ENCODE results near the gene EPAS1. TPM values are rescaled to one million over a fixed set of nuclear protein-coding genes. Genes with fewer than 3 reads are reported as not detected.
A peak's percentile ranks its signal among the peaks of the same experiment; 100 is the strongest.

Gene EPAS1
- polyA plus RNA-seq, 2 of the 4 experiments (the other 2 are of a cell fraction): 128 to 143 TPM

DNA sequence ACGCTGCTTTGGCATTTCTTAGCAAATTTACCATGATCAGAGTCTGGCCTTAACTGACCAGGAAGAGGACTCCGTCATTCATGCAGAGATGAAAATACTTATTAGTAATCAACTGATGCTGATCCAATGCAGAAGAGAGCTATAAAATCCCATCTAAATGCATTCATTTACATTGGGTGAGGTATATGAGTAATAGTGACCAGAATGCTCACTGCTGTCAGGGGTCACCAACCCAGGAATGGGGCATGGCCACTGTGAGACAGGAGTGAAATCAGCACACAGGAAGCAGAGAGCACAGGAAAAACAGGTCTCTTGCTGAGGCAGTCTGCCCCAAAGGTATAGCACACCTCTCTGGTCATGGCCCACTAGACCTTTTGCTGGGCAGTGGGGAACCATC, 114.0 kb downstream of the EPAS1 start:
- Histone ChIP-seq H3K4me2 (no peak overlapping the region), H3K27ac (peak overlapping the region in 1 of 2 experiments; percentile 89; a peak in 3 of 6 replicates), H3K4me3 (no peak overlapping the region), H3K4me1 (peaks cover 45% of the 10 kb centered on the region), H3K9me3 (peaks cover 5% of the 10 kb centered on the region; the same call in 1 of the 3 replicates)
- FAIRE-seq: no peak
- ChIA-PET POLR2A (no interaction called here), CTCF (interaction anchor here (0.8 to 1.7 kb wide), 4 partner anchors 20 to 418 kb away, joined by 3 to 7 read pairs (median 4); no protein-coding TSS in a partner anchor)
- TF ChIP-seq POLR2A (IDR thresholded peaks at IDR 0.05; ENCODE audit: low read length) (no peak), ESRRA (IDR thresholded peaks at IDR 0.05; ENCODE audit: borderline replicate concordance, low read length) (no peak), ZNF302 (CRISPR knock-in tag; IDR thresholded peaks at IDR 0.05) (no peak), CBX8 (IDR thresholded peaks at IDR 0.05) (no peak), ZFP36 (IDR thresholded peaks at IDR 0.05; ENCODE audit: borderline replicate concordance, partially characterized antibody) (no peak), KDM1A (IDR thresholded peaks at IDR 0.05; ENCODE audit: low read depth) (no peak), MAFK (IDR thresholded peaks at IDR 0.05; ENCODE audit: partially characterized antibody) (no peak), MYC (IDR thresholded peaks at IDR 0.05; ENCODE audit: borderline replicate concordance, low read length) (no peak), EHMT2 (IDR thresholded peaks at IDR 0.05; ENCODE audit: low read depth) (no peak)
- TF ChIP-seq, protein P1, sequence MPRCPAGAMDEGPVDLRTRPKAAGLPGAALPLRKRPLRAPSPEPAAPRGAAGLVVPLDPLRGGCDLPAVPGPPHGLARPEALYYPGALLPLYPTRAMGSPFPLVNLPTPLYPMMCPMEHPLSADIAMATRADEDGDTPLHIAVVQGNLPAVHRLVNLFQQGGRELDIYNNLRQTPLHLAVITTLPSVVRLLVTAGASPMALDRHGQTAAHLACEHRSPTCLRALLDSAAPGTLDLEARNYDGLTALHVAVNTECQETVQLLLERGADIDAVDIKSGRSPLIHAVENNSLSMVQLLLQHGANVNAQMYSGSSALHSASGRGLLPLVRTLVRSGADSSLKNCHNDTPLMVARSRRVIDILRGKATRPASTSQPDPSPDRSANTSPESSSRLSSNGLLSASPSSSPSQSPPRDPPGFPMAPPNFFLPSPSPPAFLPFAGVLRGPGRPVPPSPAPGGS (IDR thresholded peaks at IDR 0.05): no peak
- TF ChIP-seq, protein P2, sequence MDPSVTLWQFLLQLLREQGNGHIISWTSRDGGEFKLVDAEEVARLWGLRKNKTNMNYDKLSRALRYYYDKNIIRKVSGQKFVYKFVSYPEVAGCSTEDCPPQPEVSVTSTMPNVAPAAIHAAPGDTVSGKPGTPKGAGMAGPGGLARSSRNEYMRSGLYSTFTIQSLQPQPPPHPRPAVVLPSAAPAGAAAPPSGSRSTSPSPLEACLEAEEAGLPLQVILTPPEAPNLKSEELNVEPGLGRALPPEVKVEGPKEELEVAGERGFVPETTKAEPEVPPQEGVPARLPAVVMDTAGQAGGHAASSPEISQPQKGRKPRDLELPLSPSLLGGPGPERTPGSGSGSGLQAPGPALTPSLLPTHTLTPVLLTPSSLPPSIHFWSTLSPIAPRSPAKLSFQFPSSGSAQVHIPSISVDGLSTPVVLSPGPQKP (IDR thresholded peaks at IDR 0.05; ENCODE audit: low read depth, low read length): no peak
- WGBS (ENCODE audit: missing lambda C conversion rate): 95% methylated on average over 2 of the region's 2 CpGs
- ATAC-seq: no peak
- DNase-seq (ENCODE audit: low read depth in 1 of 2, low spot score in 1 of 2): no peak

- no peak overlapping the region for H3K4me2 ChIP-seq
- TF ChIP-seq HEYL (CRISPR knock-in tag; IDR thresholded peaks at IDR 0.05): no peak
- TF ChIP-seq PBX3 (IDR thresholded peaks at IDR 0.05): no peak
- peak overlapping the region in 1 of 2 experiments; percentile 89; a peak in 3 of 6 replicates for H3K27ac ChIP-seq
- peaks cover 10% of the 10 kb centered on the region for H3K9me3 ChIP-seq
- CTCF ChIA-PET: interaction anchor here (1.2 to 1.7 kb wide), 3 partner anchors 46 to 418 kb away, joined by 4 to 7 read pairs (median 4); no protein-coding TSS in a partner anchor
- WGBS (ENCODE audit: missing lambda C conversion rate): 86% methylated on average over 1 of the region's 1 CpG
- H3K4me3 ChIP-seq: no peak overlapping the region
- DNase-seq (ENCODE audit: low read depth in 1 of 2, low spot score in 1 of 2): no peak
- peaks cover 45% of the 10 kb centered on the region for H3K4me1 ChIP-seq
- no peak for ATAC-seq
- no peak for FAIRE-seq
- POLR2A ChIA-PET: no interaction called here
Observed at GRCh38 chr2:46411985-46412384, 114.8 kb downstream of the EPAS1 start.

GRCh38 chr2:46413111-46413510, 115.9 kb downstream of the EPAS1 start:
- Histone ChIP-seq H3K4me3 (no peak overlapping the region), H3K4me1 (peaks cover 37% of the 10 kb centered on the region), H3K27ac (0 out of 6 replicates have a peak overlapping the region, but pooled peaks of 1 of the 2 experiments have one; percentile 8), H3K9me3 (peaks cover 20% of the 10 kb centered on the region), H3K4me2 (no peak overlapping the region)
- FAIRE-seq (no peak), ATAC-seq (no peak), DNase-seq (ENCODE audit: low read depth in 1 of 2, low spot score in 1 of 2) (no peak)
- TF ChIP-seq RAD21 (conservative IDR thresholded peaks at IDR 0.05 in 1 of 2, IDR thresholded peaks at IDR 0.05 in 1 of 2) (no peak), MAFK (IDR thresholded peaks at IDR 0.05; ENCODE audit: partially characterized antibody) (peak; percentile 63), HES2 (IDR thresholded peaks at IDR 0.05) (no peak), HOXA7 (CRISPR knock-in tag; IDR thresholded peaks at IDR 0.05) (no peak)
- ChIA-PET POLR2A (no interaction called here), CTCF (interaction anchor here (0.7 to 1.4 kb wide), 6 partner anchors 18 to 652 kb away, joined by 3 to 6 read pairs (median 3); no protein-coding TSS in a partner anchor)
- 81% methylated on average over 2 of the region's 2 CpGs for WGBS (ENCODE audit: missing lambda C conversion rate)

DNA sequence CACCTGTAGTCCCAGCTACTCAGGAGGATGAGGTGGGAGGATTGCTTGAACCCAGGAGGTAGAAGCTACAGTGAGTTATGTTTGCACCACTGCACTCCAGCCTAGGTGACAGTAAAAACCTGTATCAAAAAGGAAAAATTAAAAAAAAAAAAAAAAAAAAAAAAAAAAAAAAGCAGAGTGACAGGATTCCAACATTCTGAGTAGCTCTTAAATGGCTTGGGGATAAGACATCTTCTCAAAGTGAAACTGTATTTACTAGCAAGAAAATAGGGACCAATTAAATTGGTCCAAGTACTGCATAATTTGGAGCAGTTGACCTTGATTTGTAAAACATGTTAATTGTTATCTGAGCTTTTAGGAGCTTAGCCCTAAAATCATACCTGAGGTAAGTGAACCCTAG, 116.4 kb downstream of the EPAS1 start:
- DNase-seq (ENCODE audit: low read depth in 1 of 2, low spot score in 1 of 2): no peak
- H3K4me1 ChIP-seq: peaks cover 31% of the 10 kb centered on the region
- no peak for ATAC-seq
- FAIRE-seq: no peak
- TF ChIP-seq RARB (CRISPR knock-in tag; IDR thresholded peaks at IDR 0.05) (no peak), EP300 (IDR thresholded peaks at IDR 0.05) (no peak), EHF (CRISPR knock-in tag; IDR thresholded peaks at IDR 0.05) (no peak)
- ChIA-PET CTCF (interaction anchor here (0.8 to 1.4 kb wide), 4 partner anchors 17 to 653 kb away, joined by 3 to 6 read pairs (median 4); no protein-coding TSS in a partner anchor), POLR2A (no interaction called here)
- H3K4me3 ChIP-seq: no peak overlapping the region
- H3K9me3 ChIP-seq: peaks cover 22% of the 10 kb centered on the region
- no peak overlapping the region for H3K27ac ChIP-seq
- H3K4me2 ChIP-seq: no peak overlapping the region
